HFFc6 (cell line): Measurements from ENCODE around the gene USP43. TPM values are rescaled to one million over a fixed set of nuclear protein-coding genes. Genes with fewer than 3 reads are reported as not detected.
A peak's percentile ranks its signal among the peaks of the same experiment; 100 is the strongest.

Source experiments
- DNase-seq: peaks from one replicate; pipeline ENCODE4 v3.0.0-alpha.2; 2018
- H3K27ac Mint-ChIP-seq: 2 replicates; pipeline ENCODE4 v1.8.0; 2020; ENCODE audit warnings: mild to moderate bottlenecking, mixed read lengths
- H3K27me3 Mint-ChIP-seq: 2 replicates; pipeline ENCODE4 v1.8.0; 2021; ENCODE audit warnings: mild to moderate bottlenecking, moderate library complexity, mixed read lengths; ENCODE audit not compliant: insufficient read depth
- H3K36me3 Mint-ChIP-seq: 2 replicates; pipeline ENCODE4 v1.8.0; 2021; ENCODE audit warnings: low read depth, mixed read lengths
- H3K4me1 Mint-ChIP-seq: 2 replicates; pipeline ENCODE4 v1.8.0; 2020; ENCODE audit warnings: low read depth, mixed read lengths
- H3K4me3 Mint-ChIP-seq: 2 replicates; pipeline ENCODE4 v1.8.0; 2020; ENCODE audit warnings: mild to moderate bottlenecking, moderate library complexity, mixed read lengths
- H3K9me3 Mint-ChIP-seq: 2 replicates; pipeline ENCODE4 v1.8.0; 2020; ENCODE audit warnings: mild to moderate bottlenecking, mixed read lengths
- CTCF ChIP-seq: fragments of 200-600 bp; sonication (generic); IDR thresholded peaks from 2 replicates; pipeline ENCODE4 v1.5.0; 2021; ENCODE audit warnings: antibody characterized with exemption, mild to moderate bottlenecking
- total RNA-seq, 6 experiments: library from RNA; stranded (reverse); fragmentation: NEBNext Ultra II Directional; extraction: Animal tissue kit (Norgen Biotek cat#: 25700); gene quantifications; 2 replicates in 1 of 6; 3 replicates in 5 of 6; pipeline ENCODE4 v1.2.3, GENCODE V29; 2021

USP43 gene
- total RNA-seq, 6 experiments from 2014 or later, result 0.09 TPM; not detected in 5

GRCh38 chr17:9755083-9755482 lies 109.8 kb downstream of the USP43 start:
- Mint-ChIP-seq H3K4me3 (no peak overlapping the region), H3K4me1 (no peaks in the 10 kb centered on the region), H3K36me3 (no peaks in the 10 kb centered on the region), H3K9me3 (peaks cover 8% of the 10 kb centered on the region), H3K27me3 (peaks cover 7% of the 10 kb centered on the region; the same call in 1 of the 2 replicates), H3K27ac (no peak overlapping the region)
- no peak for TF ChIP-seq CTCF
- peak; percentile 35 for DNase-seq

- peaks cover 7% of the 10 kb centered on the region; the same call in 1 of the 2 replicates for H3K27me3 Mint-ChIP-seq
- H3K4me3 Mint-ChIP-seq, result no peak overlapping the region
- no peaks in the 10 kb centered on the region for H3K4me1 Mint-ChIP-seq
- DNase-seq, result no peak
- no peak for TF ChIP-seq CTCF
- H3K36me3 Mint-ChIP-seq, result no peaks in the 10 kb centered on the region
- H3K27ac Mint-ChIP-seq, result no peak overlapping the region
- peaks cover 4% of the 10 kb centered on the region for H3K9me3 Mint-ChIP-seq
Observed at GRCh38 chr17:9760266-9760665, 114.9 kb downstream of the USP43 start.

- Mint-ChIP-seq H3K4me3 (no peak overlapping the region), H3K9me3 (no peaks in the 10 kb centered on the region; the same call in 1 of the 2 replicates), H3K4me1 (no peaks in the 10 kb centered on the region), H3K27me3 (peaks cover 7% of the 10 kb centered on the region), H3K36me3 (no peaks in the 10 kb centered on the region), H3K27ac (no peak overlapping the region)
- DNase-seq, result no peak
- TF ChIP-seq CTCF, result no peak
Observed at GRCh38 chr17:9763643-9764042, 118.3 kb downstream of the USP43 start.

GRCh38 chr17:9765322-9765721 lies 120.0 kb downstream of the USP43 start:
- H3K4me3 Mint-ChIP-seq, result no peak overlapping the region
- H3K27me3 Mint-ChIP-seq, result peaks cover 3% of the 10 kb centered on the region
- no peaks in the 10 kb centered on the region for H3K36me3 Mint-ChIP-seq
- no peak for TF ChIP-seq CTCF
- no peak overlapping the region for H3K27ac Mint-ChIP-seq
- no peaks in the 10 kb centered on the region; the same call in 1 of the 2 replicates for H3K9me3 Mint-ChIP-seq
- no peak for DNase-seq
- no peaks in the 10 kb centered on the region for H3K4me1 Mint-ChIP-seq

- Mint-ChIP-seq H3K27ac (no peak overlapping the region), H3K9me3 (no peaks in the 10 kb centered on the region; the same call in 1 of the 2 replicates), H3K36me3 (no peaks in the 10 kb centered on the region), H3K4me3 (no peak overlapping the region), H3K4me1 (no peaks in the 10 kb centered on the region), H3K27me3 (peaks cover 3% of the 10 kb centered on the region)
- DNase-seq, result no peak
- TF ChIP-seq CTCF, result no peak
Observed at GRCh38 chr17:9766970-9767369, 121.7 kb downstream of the USP43 start.
